Measurements from ENCODE around the gene DCDC2. TPM values are rescaled to one million over a fixed set of nuclear protein-coding genes. Genes with fewer than 3 reads are reported as not detected.
"Not testable (repeated sequence)": the region's sequence is repeated elsewhere in the genome, so short reads cannot be mapped to it uniquely, and the experiment has no call there.

DCDC2 gene
- total and polyA plus RNA-seq, 4 donors, result 0.13 TPM; not detected in 3

GRCh38 chr6:24249926-24250325 lies 107.9 kb downstream of the DCDC2 start:
- no peak for ATAC-seq (ENCODE audit: low FRiP score)
- intact Hi-C loops (cut with DNase I), result no loop called here
- WGBS, 2 donors, result 66 to 78% methylated on average over 4 of the region's 4 CpGs
- H3K27ac ChIP-seq (ENCODE audit: low read depth in 1 of 2, low read length in 2 of 2), result no peak overlapping the region
- no peaks in the 10 kb centered on the region for H3K36me3 ChIP-seq (ENCODE audit: control insufficient read depth in 1 of 2, insufficient read depth in 2 of 2, low read length in 1 of 2)
- no peak overlapping the region for H3K4me3 ChIP-seq (ENCODE audit: low read length in 2 of 2)
- no peaks in the 10 kb centered on the region for H3K27me3 ChIP-seq (ENCODE audit: control insufficient read depth in 1 of 2, insufficient read depth in 2 of 2, low read length in 1 of 2)
- H3K9me3 ChIP-seq (ENCODE audit: control insufficient read depth, low read length), result no peaks in the 10 kb centered on the region
- no peak for DNase-seq
- no peaks in the 10 kb centered on the region for H3K4me1 ChIP-seq (ENCODE audit: control insufficient read depth in 1 of 2, insufficient read depth in 2 of 2, low read length in 2 of 2)

- ATAC-seq (ENCODE audit: low FRiP score), result no peak
- H3K9me3 ChIP-seq (ENCODE audit: control insufficient read depth, low read length), result peaks cover 2% of the 10 kb centered on the region
- intact Hi-C loops (cut with DNase I), result no loop called here
- no peaks in the 10 kb centered on the region for H3K27me3 ChIP-seq (ENCODE audit: control insufficient read depth in 1 of 2, insufficient read depth in 2 of 2, low read length in 1 of 2)
- H3K27ac ChIP-seq (ENCODE audit: low read depth in 1 of 2, low read length in 2 of 2), result no peak overlapping the region
- no peaks in the 10 kb centered on the region for H3K4me1 ChIP-seq (ENCODE audit: control insufficient read depth in 1 of 2, insufficient read depth in 2 of 2, low read length in 2 of 2)
- DNase-seq, result no peak
- no peak overlapping the region for H3K4me3 ChIP-seq (ENCODE audit: low read length in 2 of 2)
- 44 to 47% methylated on average over 2 of the region's 2 CpGs for WGBS, 2 donors
- H3K36me3 ChIP-seq (ENCODE audit: control insufficient read depth in 1 of 2, insufficient read depth in 2 of 2, low read length in 1 of 2), result no peaks in the 10 kb centered on the region
Measured at GRCh38 chr6:24245275-24245674, 112.6 kb downstream of the DCDC2 start.

- WGBS, 2 donors, result 55 to 69% methylated on average over 1 of the region's 1 CpG
- Histone ChIP-seq H3K27me3 (ENCODE audit: control insufficient read depth in 1 of 2, insufficient read depth in 2 of 2, low read length in 1 of 2) (no peaks in the 10 kb centered on the region), H3K4me1 (ENCODE audit: control insufficient read depth in 1 of 2, insufficient read depth in 2 of 2, low read length in 2 of 2) (no peaks in the 10 kb centered on the region), H3K4me3 (ENCODE audit: low read length in 2 of 2) (no peak overlapping the region), H3K36me3 (ENCODE audit: control insufficient read depth in 1 of 2, insufficient read depth in 2 of 2, low read length in 1 of 2) (no peaks in the 10 kb centered on the region), H3K9me3 (ENCODE audit: control insufficient read depth, low read length) (peaks cover 2% of the 10 kb centered on the region), H3K27ac (ENCODE audit: low read depth in 1 of 2, low read length in 2 of 2) (no peak overlapping the region)
- ATAC-seq (ENCODE audit: low FRiP score), result no peak
- DNase-seq, result no peak
- intact Hi-C loops (cut with DNase I), result no loop called here
Measured at GRCh38 chr6:24242924-24243323, 114.9 kb downstream of the DCDC2 start.

- H3K9me3 ChIP-seq (ENCODE audit: control insufficient read depth, low read length); H3K4me3 ChIP-seq (ENCODE audit: low read length in 2 of 2); DNase-seq; H3K36me3 ChIP-seq (ENCODE audit: control insufficient read depth in 1 of 2, insufficient read depth in 2 of 2, low read length in 1 of 2); H3K27me3 ChIP-seq (ENCODE audit: control insufficient read depth in 1 of 2, insufficient read depth in 2 of 2, low read length in 1 of 2); H3K27ac ChIP-seq (ENCODE audit: low read depth in 1 of 2, low read length in 2 of 2); H3K4me1 ChIP-seq (ENCODE audit: control insufficient read depth in 1 of 2, insufficient read depth in 2 of 2, low read length in 2 of 2); intact Hi-C loops (cut with DNase I); ATAC-seq (ENCODE audit: low FRiP score): not testable (repeated sequence)
- WGBS, 2 donors, result 80 to 91% methylated on average over 1 of the region's 1 CpG
Measured at GRCh38 chr6:24241779-24242178, 116.1 kb downstream of the DCDC2 start.

GRCh38 chr6:24240943-24241342 lies 116.9 kb downstream of the DCDC2 start:
- no peak overlapping the region for H3K4me3 ChIP-seq (ENCODE audit: low read length in 2 of 2)
- no peak for ATAC-seq (ENCODE audit: low FRiP score)
- 73 to 76% methylated on average over 2 of the region's 2 CpGs for WGBS, 2 donors
- H3K27ac ChIP-seq (ENCODE audit: low read depth in 1 of 2, low read length in 2 of 2), result no peak overlapping the region
- H3K27me3 ChIP-seq (ENCODE audit: control insufficient read depth in 1 of 2, insufficient read depth in 2 of 2, low read length in 1 of 2), result no peaks in the 10 kb centered on the region
- H3K36me3 ChIP-seq (ENCODE audit: control insufficient read depth in 1 of 2, insufficient read depth in 2 of 2, low read length in 1 of 2), result no peaks in the 10 kb centered on the region
- no peak for DNase-seq
- peaks cover 2% of the 10 kb centered on the region for H3K9me3 ChIP-seq (ENCODE audit: control insufficient read depth, low read length)
- intact Hi-C loops (cut with DNase I), result no loop called here
- H3K4me1 ChIP-seq (ENCODE audit: control insufficient read depth in 1 of 2, insufficient read depth in 2 of 2, low read length in 2 of 2), result no peaks in the 10 kb centered on the region

- intact Hi-C loops (cut with DNase I), result no loop called here
- peaks cover 2% of the 10 kb centered on the region for H3K9me3 ChIP-seq (ENCODE audit: control insufficient read depth, low read length)
- WGBS, 2 donors, result 94 to 95% methylated on average over 3 of the region's 3 CpGs
Measured at GRCh38 chr6:24240380-24240928, 117.4 kb downstream of the DCDC2 start.

GRCh38 chr6:24238700-24239099 lies 119.2 kb downstream of the DCDC2 start:
- no peak for DNase-seq
- no peak for ATAC-seq (ENCODE audit: low FRiP score)
- H3K4me1 ChIP-seq (ENCODE audit: control insufficient read depth in 1 of 2, insufficient read depth in 2 of 2, low read length in 2 of 2), result no peaks in the 10 kb centered on the region
- H3K27me3 ChIP-seq (ENCODE audit: control insufficient read depth in 1 of 2, insufficient read depth in 2 of 2, low read length in 1 of 2), result no peaks in the 10 kb centered on the region
- no peaks in the 10 kb centered on the region for H3K36me3 ChIP-seq (ENCODE audit: control insufficient read depth in 1 of 2, insufficient read depth in 2 of 2, low read length in 1 of 2)
- intact Hi-C loops (cut with DNase I), result no loop called here
- peaks cover 2% of the 10 kb centered on the region for H3K9me3 ChIP-seq (ENCODE audit: control insufficient read depth, low read length)
- H3K4me3 ChIP-seq (ENCODE audit: low read length in 2 of 2), result no peak overlapping the region
- H3K27ac ChIP-seq (ENCODE audit: low read depth in 1 of 2, low read length in 2 of 2), result no peak overlapping the region
- WGBS, 2 donors, result 89 to 93% methylated on average over 3 of the region's 3 CpGs

More at GRCh38 chr6:24240380-24240928, 117.4 kb downstream of the DCDC2 start:
- Histone ChIP-seq H3K36me3 (ENCODE audit: control insufficient read depth in 1 of 2, insufficient read depth in 2 of 2, low read length in 1 of 2) (no peaks in the 10 kb centered on the region), H3K4me3 (ENCODE audit: low read length in 2 of 2) (no peak overlapping the region), H3K27me3 (ENCODE audit: control insufficient read depth in 1 of 2, insufficient read depth in 2 of 2, low read length in 1 of 2) (no peaks in the 10 kb centered on the region), H3K27ac (ENCODE audit: low read depth in 1 of 2, low read length in 2 of 2) (no peak overlapping the region), H3K4me1 (ENCODE audit: control insufficient read depth in 1 of 2, insufficient read depth in 2 of 2, low read length in 2 of 2) (no peaks in the 10 kb centered on the region)
- ATAC-seq (ENCODE audit: low FRiP score) (no peak), DNase-seq (no peak)

GRCh38 chr6:24236779-24237178 lies 121.1 kb downstream of the DCDC2 start:
- intact Hi-C loops (cut with DNase I); H3K36me3 ChIP-seq (ENCODE audit: control insufficient read depth in 1 of 2, insufficient read depth in 2 of 2, low read length in 1 of 2); DNase-seq; H3K4me3 ChIP-seq (ENCODE audit: low read length in 2 of 2); ATAC-seq (ENCODE audit: low FRiP score); H3K9me3 ChIP-seq (ENCODE audit: control insufficient read depth, low read length); H3K27ac ChIP-seq (ENCODE audit: low read depth in 1 of 2, low read length in 2 of 2); H3K4me1 ChIP-seq (ENCODE audit: control insufficient read depth in 1 of 2, insufficient read depth in 2 of 2, low read length in 2 of 2); H3K27me3 ChIP-seq (ENCODE audit: control insufficient read depth in 1 of 2, insufficient read depth in 2 of 2, low read length in 1 of 2): not testable (repeated sequence)
- 85 to 92% methylated on average over 3 of the region's 3 CpGs for WGBS, 2 donors

- intact Hi-C loops (cut with DNase I), result no loop called here
- Histone ChIP-seq H3K36me3 (ENCODE audit: control insufficient read depth in 1 of 2, insufficient read depth in 2 of 2, low read length in 1 of 2) (no peaks in the 10 kb centered on the region), H3K27me3 (ENCODE audit: control insufficient read depth in 1 of 2, insufficient read depth in 2 of 2, low read length in 1 of 2) (no peaks in the 10 kb centered on the region), H3K27ac (ENCODE audit: low read depth in 1 of 2, low read length in 2 of 2) (no peak overlapping the region), H3K4me3 (ENCODE audit: low read length in 2 of 2) (no peak overlapping the region), H3K4me1 (ENCODE audit: control insufficient read depth in 1 of 2, insufficient read depth in 2 of 2, low read length in 2 of 2) (no peaks in the 10 kb centered on the region), H3K9me3 (ENCODE audit: control insufficient read depth, low read length) (no peaks in the 10 kb centered on the region)
- ATAC-seq (ENCODE audit: low FRiP score) (no peak), DNase-seq (no peak)
- 76 to 78% methylated on average over 6 of the region's 6 CpGs for WGBS, 2 donors
Measured at GRCh38 chr6:24233813-24234442, 123.9 kb downstream of the DCDC2 start.
